OCI-LY3 (cell line): Measurements from ENCODE around the gene PRDM16.

Source experiments
- H2AFZ ChIP-seq: fragments of 200-600, 300-600 bp; shearing (Covaris generic); 2 replicates; pipeline ENCODE4 v1.6.0; 2014; ENCODE audit warnings: antibody characterized with exemption, low read depth, low read length
- H3K27ac ChIP-seq: fragments of 200-600, 300-600 bp; sonication (generic); 2 replicates; pipeline ENCODE4 v1.5.1; 2014; ENCODE audit warnings: mild to moderate bottlenecking, low read length, moderate library complexity, mixed read lengths
- H3K27me3 ChIP-seq: fragments of 200-600, 300-600 bp; sonication (generic); 2 replicates; pipeline ENCODE4 v1.6.1; 2014; ENCODE audit warnings: low read depth, low read length, mixed read lengths
- H3K36me3 ChIP-seq: fragments of 200-600, 300-600 bp; sonication (generic); replicated peaks from 2 replicates; pipeline ENCODE3; 2014; ENCODE audit warnings: low read depth, low read length, mixed read lengths
- H3K4me1 ChIP-seq: fragments of 300-600, 200-600 bp; sonication (generic); 2 replicates; pipeline ENCODE4 v1.6.1; 2014; ENCODE audit warnings: low read length, mixed read lengths
- H3K4me2 ChIP-seq: fragments of 200-600, 300-600 bp; sonication (generic); 2 replicates; pipeline ENCODE4 v1.6.1; 2014; ENCODE audit warnings: low read length, mixed read lengths
- H3K4me3 ChIP-seq: fragments of 300-600, 200-600 bp; sonication (generic); 2 replicates; pipeline ENCODE4 v1.5.1; 2014; ENCODE audit warnings: antibody characterized with exemption, mild to moderate bottlenecking, low read length, moderate library complexity
- H3K79me2 ChIP-seq: fragments of 300-600, 200-600 bp; shearing (Covaris generic); 2 replicates; pipeline ENCODE4 v1.6.1; 2014; ENCODE audit warnings: mild to moderate bottlenecking, low read length, mixed read lengths
- H3K9ac ChIP-seq: fragments of 300-600, 200-600 bp; shearing (Covaris generic); 2 replicates; pipeline ENCODE4 v1.6.0; 2014; ENCODE audit warnings: mild to moderate bottlenecking, low read length, moderate library complexity
- H3K9me3 ChIP-seq: fragments of 200-600, 300-600 bp; shearing (Covaris generic); 2 replicates; pipeline ENCODE4 v1.6.1; 2014; ENCODE audit warnings: low read length, mixed read lengths; ENCODE audit not compliant: insufficient read depth
- H4K20me1 ChIP-seq: fragments of 200-600, 300-600 bp; sonication (generic); 2 replicates; pipeline ENCODE4 v1.6.1; 2016; ENCODE audit warnings: low read length, mixed read lengths; ENCODE audit not compliant: insufficient read depth
- EZH2phosphoT487 ChIP-seq: fragments of 200-600 bp; shearing (Covaris generic); IDR thresholded peaks from 2 replicates; pipeline ENCODE4 v1.6.1; 2018; ENCODE audit warnings: antibody characterized with exemption, mixed run types, low read depth
- TF ChIP-seq, protein P1 (sequence below): fragments of 200-600, 300-600 bp; sonication (generic); IDR thresholded peaks from 2 replicates; pipeline ENCODE4 v1.5.1; 2014; ENCODE audit warnings: antibody characterized with exemption, low read length, low read depth

PRDM16 gene

GRCh38 chr1:3393024-3393986 lies 324.3 kb downstream of the PRDM16 start:
- Histone ChIP-seq H3K36me3 (no peaks in the 10 kb centered on the region), H4K20me1 (no peaks in the 10 kb centered on the region), H3K4me3 (no peak overlapping the region), H3K27ac (no peak overlapping the region), H2AFZ (no peak overlapping the region), H3K4me2 (no peak overlapping the region), H3K4me1 (no peaks in the 10 kb centered on the region), H3K9me3 (no peaks in the 10 kb centered on the region), H3K27me3 (no peaks in the 10 kb centered on the region), H3K79me2 (no peaks in the 10 kb centered on the region), H3K9ac (no peak overlapping the region)
- TF ChIP-seq, protein P1, sequence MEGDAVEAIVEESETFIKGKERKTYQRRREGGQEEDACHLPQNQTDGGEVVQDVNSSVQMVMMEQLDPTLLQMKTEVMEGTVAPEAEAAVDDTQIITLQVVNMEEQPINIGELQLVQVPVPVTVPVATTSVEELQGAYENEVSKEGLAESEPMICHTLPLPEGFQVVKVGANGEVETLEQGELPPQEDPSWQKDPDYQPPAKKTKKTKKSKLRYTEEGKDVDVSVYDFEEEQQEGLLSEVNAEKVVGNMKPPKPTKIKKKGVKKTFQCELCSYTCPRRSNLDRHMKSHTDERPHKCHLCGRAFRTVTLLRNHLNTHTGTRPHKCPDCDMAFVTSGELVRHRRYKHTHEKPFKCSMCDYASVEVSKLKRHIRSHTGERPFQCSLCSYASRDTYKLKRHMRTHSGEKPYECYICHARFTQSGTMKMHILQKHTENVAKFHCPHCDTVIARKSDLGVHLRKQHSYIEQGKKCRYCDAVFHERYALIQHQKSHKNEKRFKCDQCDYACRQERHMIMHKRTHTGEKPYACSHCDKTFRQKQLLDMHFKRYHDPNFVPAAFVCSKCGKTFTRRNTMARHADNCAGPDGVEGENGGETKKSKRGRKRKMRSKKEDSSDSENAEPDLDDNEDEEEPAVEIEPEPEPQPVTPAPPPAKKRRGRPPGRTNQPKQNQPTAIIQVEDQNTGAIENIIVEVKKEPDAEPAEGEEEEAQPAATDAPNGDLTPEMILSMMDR: no peak
- TF ChIP-seq EZH2phosphoT487: no peak

DNA sequence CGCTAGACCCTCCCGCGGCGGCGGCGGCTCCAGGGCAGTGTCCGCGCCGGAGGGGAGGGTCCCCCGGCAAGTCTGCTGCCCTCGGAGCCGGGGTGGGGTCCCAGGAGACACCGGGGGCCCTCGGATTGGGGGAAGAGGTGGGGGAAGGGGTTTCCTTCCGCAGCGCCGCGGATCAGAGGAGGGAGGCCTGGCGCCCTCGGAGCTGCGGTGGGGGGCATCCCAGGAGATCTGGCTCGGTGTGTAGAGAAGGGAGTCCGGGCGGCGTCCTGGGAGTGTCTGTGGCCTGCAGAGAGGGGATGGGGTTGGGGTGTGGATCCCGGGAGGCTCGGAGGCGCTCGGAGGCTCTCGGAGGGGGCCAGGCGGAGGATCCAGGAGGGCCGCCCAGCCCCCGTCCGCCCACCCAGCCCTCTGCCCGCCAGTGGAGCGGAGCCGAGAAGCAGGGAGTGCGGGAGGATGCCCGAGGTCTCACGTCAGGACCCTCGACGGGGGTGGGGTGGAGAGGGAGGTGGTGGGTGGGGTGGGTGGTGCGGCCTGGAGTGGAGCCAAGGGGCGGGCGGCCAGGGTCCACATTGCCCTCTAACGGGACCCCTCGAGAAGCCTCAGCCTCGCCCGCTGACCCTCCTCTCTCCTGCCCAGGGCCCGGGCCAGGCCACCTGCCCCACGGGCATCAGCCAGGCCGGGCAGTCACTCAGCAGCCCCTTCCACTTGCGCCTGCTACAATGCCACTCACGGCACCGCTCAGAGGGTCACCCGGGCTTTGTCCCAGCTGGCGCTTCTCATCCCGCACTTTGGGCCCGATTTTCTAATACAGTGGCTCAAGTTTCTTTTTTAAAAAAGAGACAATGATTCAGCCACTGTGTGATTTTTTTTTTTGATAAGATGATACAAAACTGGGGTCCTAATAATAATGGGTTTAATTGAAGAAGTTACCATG lies 325.3 kb downstream of the PRDM16 start:
- Histone ChIP-seq H3K4me3 (no peak overlapping the region), H3K9me3 (no peaks in the 10 kb centered on the region), H2AFZ (no peak overlapping the region), H3K4me2 (no peak overlapping the region), H3K79me2 (no peaks in the 10 kb centered on the region), H3K27ac (no peak overlapping the region), H3K4me1 (no peaks in the 10 kb centered on the region), H3K27me3 (no peaks in the 10 kb centered on the region), H4K20me1 (no peaks in the 10 kb centered on the region), H3K9ac (no peak overlapping the region), H3K36me3 (no peaks in the 10 kb centered on the region)
- TF ChIP-seq EZH2phosphoT487: no peak
- TF ChIP-seq, protein P1: no peak

DNA sequence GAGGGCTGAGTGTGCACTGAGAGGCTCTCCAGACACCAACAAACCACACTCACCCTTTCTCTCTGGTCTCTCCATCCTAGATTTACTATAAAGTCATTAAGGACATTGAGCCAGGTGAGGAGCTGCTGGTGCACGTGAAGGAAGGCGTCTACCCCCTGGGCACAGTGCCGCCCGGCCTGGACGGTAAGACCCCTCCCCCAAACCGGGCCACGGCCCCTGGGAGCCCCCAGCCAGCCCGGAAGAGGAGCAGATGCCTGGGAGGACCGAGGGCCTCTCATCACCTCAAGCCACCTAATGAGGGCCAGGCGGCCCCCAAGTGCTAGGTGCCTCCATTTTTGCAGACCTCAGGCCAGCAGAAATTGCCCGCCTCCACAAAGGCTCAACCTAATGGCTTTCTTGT lies 327.4 kb downstream of the PRDM16 start:
- H3K36me3 ChIP-seq: no peaks in the 10 kb centered on the region
- H3K4me1 ChIP-seq: no peaks in the 10 kb centered on the region
- no peaks in the 10 kb centered on the region for H3K79me2 ChIP-seq
- no peak overlapping the region for H2AFZ ChIP-seq
- no peak overlapping the region for H3K9ac ChIP-seq
- H3K27ac ChIP-seq: no peak overlapping the region
- no peaks in the 10 kb centered on the region for H4K20me1 ChIP-seq
- no peak overlapping the region for H3K4me3 ChIP-seq
- H3K27me3 ChIP-seq: no peaks in the 10 kb centered on the region
- TF ChIP-seq, protein P1: no peak
- H3K9me3 ChIP-seq: no peaks in the 10 kb centered on the region
- H3K4me2 ChIP-seq: no peak overlapping the region

- Histone ChIP-seq H4K20me1 (no peaks in the 10 kb centered on the region), H2AFZ (no peak overlapping the region), H3K36me3 (no peaks in the 10 kb centered on the region), H3K4me2 (no peak overlapping the region), H3K79me2 (no peaks in the 10 kb centered on the region), H3K9ac (no peak overlapping the region), H3K4me3 (no peak overlapping the region), H3K9me3 (no peaks in the 10 kb centered on the region), H3K27me3 (no peaks in the 10 kb centered on the region), H3K27ac (no peak overlapping the region), H3K4me1 (no peaks in the 10 kb centered on the region)
- TF ChIP-seq EZH2phosphoT487: no peak
- TF ChIP-seq, protein P1: no peak
Observed at GRCh38 chr1:3397311-3397710, 328.3 kb downstream of the PRDM16 start.
